MM.1S (cell line): ENCODE data around the gene ARHGEF19.

Experiments used
- DNase-seq: peaks from one replicate; pipeline ENCODE4 v3.0.0-alpha.2; 2015
- H2AFZ ChIP-seq: fragments of 300-600 bp; sonication (generic); 2 replicates; pipeline ENCODE4 v1.6.0; 2016; ENCODE audit warnings: antibody characterized with exemption, low read length
- H3F3A ChIP-seq: fragments of 300-600 bp; sonication (generic); 2 replicates; pipeline ENCODE4 v1.6.1; 2016; ENCODE audit warnings: mild to moderate bottlenecking, antibody characterized with exemption, low read length, moderate library complexity, mixed read lengths; ENCODE audit not compliant: insufficient read depth
- H3K27ac ChIP-seq: fragments of 300-600 bp; sonication (generic); 2 replicates; pipeline ENCODE4 v1.5.1; 2016; ENCODE audit warnings: mild to moderate bottlenecking, low read length
- H3K27me3 ChIP-seq: fragments of 300-600 bp; sonication (generic); replicated peaks from 2 replicates; pipeline ENCODE4 v1.6.0; 2016; ENCODE audit warnings: low read length; ENCODE audit not compliant: insufficient read depth
- H3K36me3 ChIP-seq: fragments of 300-600 bp; sonication (generic); replicated peaks from 2 replicates; pipeline ENCODE4 v1.6.1; 2016; ENCODE audit warnings: mild to moderate bottlenecking, low read length, mixed read lengths; ENCODE audit not compliant: insufficient read depth
- H3K4me1 ChIP-seq: fragments of 300-600 bp; sonication (generic); 2 replicates; pipeline ENCODE4 v1.6.1; 2016; ENCODE audit warnings: low read length, mixed read lengths
- H3K4me2 ChIP-seq: fragments of 300-600 bp; sonication (generic); 2 replicates; pipeline ENCODE4 v1.6.0; 2016; ENCODE audit warnings: low read depth, low read length
- H3K4me3 ChIP-seq: fragments of 300-600 bp; sonication (generic); 2 replicates; pipeline ENCODE4 v1.5.1; 2016; ENCODE audit warnings: low read length, mixed read lengths
- H3K79me2 ChIP-seq: fragments of 300-600 bp; sonication (generic); 2 replicates; pipeline ENCODE4 v1.6.1; 2016; ENCODE audit warnings: mixed run types, low read length, mixed read lengths
- H3K9ac ChIP-seq: fragments of 300-600 bp; sonication (generic); 2 replicates; pipeline ENCODE4 v1.6.1; 2016; ENCODE audit warnings: low read length, mixed read lengths
- H3K9me2 ChIP-seq: fragments of 300-600 bp; sonication (generic); replicated peaks from 2 replicates; pipeline ENCODE4 v1.6.1; 2016; ENCODE audit warnings: mild to moderate bottlenecking, low read length, mixed read lengths; ENCODE audit not compliant: insufficient read depth
- H3K9me3 ChIP-seq: fragments of 300-600 bp; sonication (generic); replicated peaks from 2 replicates; pipeline ENCODE4 v1.6.1; 2016; ENCODE audit warnings: mild to moderate bottlenecking, low read length, mixed read lengths; ENCODE audit not compliant: insufficient read depth
- H4K20me1 ChIP-seq: fragments of 300-600 bp; sonication (generic); 2 replicates; pipeline ENCODE4 v1.6.1; 2016; ENCODE audit warnings: mild to moderate bottlenecking, low read length, moderate library complexity, mixed read lengths; ENCODE audit not compliant: insufficient read depth
- CTCF ChIP-seq: fragments of 300-600 bp; sonication (generic); IDR thresholded peaks from 2 replicates; pipeline ENCODE4 v1.5.1; 2016; ENCODE audit warnings: antibody characterized with exemption, low read length, mixed read lengths
- EZH2 ChIP-seq: fragments of 300-600 bp; sonication (generic); optimal IDR thresholded peaks from 2 replicates; pipeline ENCODE3; 2017; ENCODE audit warnings: low read depth, mild to moderate bottlenecking, antibody characterized with exemption, low read length, mixed read lengths
- EZH2phosphoT487 ChIP-seq: fragments of 300-600 bp; sonication (generic); IDR thresholded peaks from 2 replicates; pipeline ENCODE4 v1.6.1; 2018; ENCODE audit warnings: antibody characterized with exemption, low read length

Gene ARHGEF19

GRCh38 chr1:16233431-16233830 lies 21.0 kb upstream of the ARHGEF19 start:
- Histone ChIP-seq H3K9me3 (no peaks in the 10 kb centered on the region), H3K4me3 (no peak overlapping the region)

GRCh38 chr1:16232316-16232710 lies 19.9 kb upstream of the ARHGEF19 start:
- Histone ChIP-seq H3K27ac (no peak overlapping the region), H4K20me1 (no peaks in the 10 kb centered on the region), H3K79me2 (no peaks in the 10 kb centered on the region), H3K27me3 (no peaks in the 10 kb centered on the region), H3F3A (no peaks in the 10 kb centered on the region), H2AFZ (no peak overlapping the region), H3K4me3 (no peak overlapping the region), H3K9me2 (no peaks in the 10 kb centered on the region), H3K9ac (no peak overlapping the region), H3K4me2 (no peak overlapping the region), H3K4me1 (peaks cover 3% of the 10 kb centered on the region), H3K36me3 (no peaks in the 10 kb centered on the region), H3K9me3 (no peaks in the 10 kb centered on the region)
- DNase-seq = no peak
- TF ChIP-seq EZH2phosphoT487 = no peak
- TF ChIP-seq CTCF = no peak
- TF ChIP-seq EZH2 = no peak

More at GRCh38 chr1:16233431-16233830, 21.0 kb upstream of the ARHGEF19 start:
- H3K27me3 ChIP-seq = no peaks in the 10 kb centered on the region
- TF ChIP-seq CTCF = no peak
- TF ChIP-seq EZH2phosphoT487 = no peak
- H3K4me1 ChIP-seq = peaks cover 7% of the 10 kb centered on the region
- no peak for DNase-seq
- H3K9me2 ChIP-seq = no peaks in the 10 kb centered on the region
- no peaks in the 10 kb centered on the region for H3F3A ChIP-seq
- H3K36me3 ChIP-seq = no peaks in the 10 kb centered on the region
- no peaks in the 10 kb centered on the region for H4K20me1 ChIP-seq
- H3K9ac ChIP-seq = no peak overlapping the region
- no peak overlapping the region for H3K4me2 ChIP-seq
- H3K27ac ChIP-seq = no peak overlapping the region
- H2AFZ ChIP-seq = no peak overlapping the region
- no peaks in the 10 kb centered on the region for H3K79me2 ChIP-seq

- H3K4me1 ChIP-seq = peaks cover 3% of the 10 kb centered on the region; the same call in 1 of the 2 replicates
- no peaks in the 10 kb centered on the region for H4K20me1 ChIP-seq
- DNase-seq = no peak
- no peak overlapping the region for H2AFZ ChIP-seq
- no peaks in the 10 kb centered on the region for H3K9me2 ChIP-seq
- H3F3A ChIP-seq = no peaks in the 10 kb centered on the region
- H3K27me3 ChIP-seq = no peaks in the 10 kb centered on the region
- H3K27ac ChIP-seq = no peak overlapping the region
- no peak for TF ChIP-seq EZH2phosphoT487
- no peaks in the 10 kb centered on the region for H3K9me3 ChIP-seq
- no peak overlapping the region for H3K4me2 ChIP-seq
- H3K79me2 ChIP-seq = no peaks in the 10 kb centered on the region
- H3K9ac ChIP-seq = no peak overlapping the region
- no peaks in the 10 kb centered on the region for H3K36me3 ChIP-seq
- H3K4me3 ChIP-seq = no peak overlapping the region
Measured at GRCh38 chr1:16231331-16232315, 19.2 kb upstream of the ARHGEF19 start.

- TF ChIP-seq CTCF = no peak
- TF ChIP-seq EZH2phosphoT487 = no peak
- no peak for TF ChIP-seq EZH2
- H3K36me3 ChIP-seq = no peaks in the 10 kb centered on the region
- no peak overlapping the region for H2AFZ ChIP-seq
- no peaks in the 10 kb centered on the region for H4K20me1 ChIP-seq
- H3K27me3 ChIP-seq = no peaks in the 10 kb centered on the region
- no peak overlapping the region for H3K27ac ChIP-seq
- DNase-seq = no peak
- no peaks in the 10 kb centered on the region for H3K9me2 ChIP-seq
- H3K4me2 ChIP-seq = no peak overlapping the region
- H3K9me3 ChIP-seq = no peaks in the 10 kb centered on the region
- H3K4me1 ChIP-seq = no peaks in the 10 kb centered on the region
- H3K4me3 ChIP-seq = no peak overlapping the region
- no peaks in the 10 kb centered on the region for H3K79me2 ChIP-seq
- no peak overlapping the region for H3K9ac ChIP-seq
- H3F3A ChIP-seq = no peaks in the 10 kb centered on the region
Measured at GRCh38 chr1:16230744-16231143, 18.3 kb upstream of the ARHGEF19 start.
